ENCODE results near the gene ZCCHC7. TPM values are rescaled to one million over a fixed set of nuclear protein-coding genes. Genes with fewer than 3 reads are reported as not detected.

ZCCHC7 gene
- total and polyA plus RNA-seq, 9 donors: 15.8 to 37.4 (median 28.4) TPM

GRCh38 chr9:37096628-37097027 is 23.7 kb upstream of the ZCCHC7 start:
- WGBS, 3 donors: 78 to 82% (median 79%) methylated on average over 4 of the region's 4 CpGs
- H3K9me3 ChIP-seq: no peaks in the 10 kb centered on the region
- H3K27me3 ChIP-seq: no peaks in the 10 kb centered on the region
- intact Hi-C loops (cut with DNase I): no loop called here
- no peaks in the 10 kb centered on the region for H3K4me1 ChIP-seq (ENCODE audit: insufficient read depth)
- TF ChIP-seq EP300 (IDR thresholded peaks at IDR 0.05) (no peak), POLR2A (IDR thresholded peaks at IDR 0.05) (no peak), CTCF (IDR thresholded peaks at IDR 0.05) (no peak)
- no peak for DNase-seq
- H3K4me3 ChIP-seq: no peak overlapping the region
- H3K36me3 ChIP-seq: no peaks in the 10 kb centered on the region
- H3K27ac ChIP-seq: no peak overlapping the region

GRCh38 chr9:37097294-37097693 is 23.1 kb upstream of the ZCCHC7 start:
- Histone ChIP-seq H3K4me3 (no peak overlapping the region), H3K4me1 (ENCODE audit: insufficient read depth) (no peaks in the 10 kb centered on the region), H3K36me3 (no peaks in the 10 kb centered on the region), H3K27ac (no peak overlapping the region), H3K27me3 (no peaks in the 10 kb centered on the region), H3K9me3 (no peaks in the 10 kb centered on the region)
- DNase-seq: no peak
- TF ChIP-seq EP300 (IDR thresholded peaks at IDR 0.05) (no peak), POLR2A (IDR thresholded peaks at IDR 0.05) (no peak), CTCF (IDR thresholded peaks at IDR 0.05) (no peak)
- WGBS, 3 donors: 86 to 91% (median 90%) methylated on average over 1 of the region's 1 CpG
- intact Hi-C loops (cut with DNase I): no loop called here

- Histone ChIP-seq H3K4me1 (ENCODE audit: insufficient read depth) (no peaks in the 10 kb centered on the region), H3K4me3 (no peak overlapping the region), H3K9me3 (no peaks in the 10 kb centered on the region), H3K27ac (no peak overlapping the region), H3K27me3 (no peaks in the 10 kb centered on the region), H3K36me3 (no peaks in the 10 kb centered on the region)
- TF ChIP-seq EP300 (IDR thresholded peaks at IDR 0.05): no peak
- TF ChIP-seq CTCF (IDR thresholded peaks at IDR 0.05): no peak
- no peak for TF ChIP-seq POLR2A (IDR thresholded peaks at IDR 0.05)
- WGBS, 3 donors: 42 to 94% (median 64%) methylated on average over 2 of the region's 2 CpGs
- intact Hi-C loops (cut with DNase I): no loop called here
- DNase-seq: no peak
Observed at GRCh38 chr9:37100327-37100726, 20.0 kb upstream of the ZCCHC7 start.

- H3K27me3 ChIP-seq: no peaks in the 10 kb centered on the region
- intact Hi-C loops (cut with DNase I): no loop called here
- DNase-seq: no peak
- no peaks in the 10 kb centered on the region for H3K4me1 ChIP-seq (ENCODE audit: insufficient read depth)
- no peak overlapping the region for H3K4me3 ChIP-seq
- H3K27ac ChIP-seq: no peak overlapping the region
- H3K36me3 ChIP-seq: no peaks in the 10 kb centered on the region
- no peaks in the 10 kb centered on the region for H3K9me3 ChIP-seq
- WGBS, 3 donors: 87 to 97% (median 95%) methylated on average over 2 of the region's 2 CpGs
- TF ChIP-seq POLR2A (IDR thresholded peaks at IDR 0.05) (no peak), CTCF (IDR thresholded peaks at IDR 0.05) (no peak), EP300 (IDR thresholded peaks at IDR 0.05) (no peak)
Observed at GRCh38 chr9:37100741-37101140, 19.6 kb upstream of the ZCCHC7 start.

- no peaks in the 10 kb centered on the region for H3K36me3 ChIP-seq
- intact Hi-C loops (cut with DNase I): no loop called here
Observed at GRCh38 chr9:37102486-37102885, 17.9 kb upstream of the ZCCHC7 start.

More at GRCh38 chr9:37102486-37102885, 17.9 kb upstream of the ZCCHC7 start:
- Histone ChIP-seq H3K27me3 (no peaks in the 10 kb centered on the region), H3K27ac (no peak overlapping the region), H3K4me1 (ENCODE audit: insufficient read depth) (no peaks in the 10 kb centered on the region), H3K9me3 (no peaks in the 10 kb centered on the region), H3K4me3 (no peak overlapping the region)
- WGBS, 3 donors: 3 to 27% (median 5%) methylated on average over 3 of the region's 3 CpGs
- no peak for DNase-seq
- no peak for TF ChIP-seq CTCF (IDR thresholded peaks at IDR 0.05)
- TF ChIP-seq POLR2A (IDR thresholded peaks at IDR 0.05): no peak
- no peak for TF ChIP-seq EP300 (IDR thresholded peaks at IDR 0.05)
